GOT3 (cell line): ENCODE measurements around the gene CBFA2T3.
"Not testable (repeated sequence)": the region's sequence is repeated elsewhere in the genome, so short reads cannot be mapped to it uniquely, and the experiment has no call there.

Experiments used
- DNase-seq: peaks from one replicate; lab custom pipeline; 2025; ENCODE audit warnings: mixed read lengths; lab: John Stamatoyannopoulos, UW

Gene CBFA2T3

DNA sequence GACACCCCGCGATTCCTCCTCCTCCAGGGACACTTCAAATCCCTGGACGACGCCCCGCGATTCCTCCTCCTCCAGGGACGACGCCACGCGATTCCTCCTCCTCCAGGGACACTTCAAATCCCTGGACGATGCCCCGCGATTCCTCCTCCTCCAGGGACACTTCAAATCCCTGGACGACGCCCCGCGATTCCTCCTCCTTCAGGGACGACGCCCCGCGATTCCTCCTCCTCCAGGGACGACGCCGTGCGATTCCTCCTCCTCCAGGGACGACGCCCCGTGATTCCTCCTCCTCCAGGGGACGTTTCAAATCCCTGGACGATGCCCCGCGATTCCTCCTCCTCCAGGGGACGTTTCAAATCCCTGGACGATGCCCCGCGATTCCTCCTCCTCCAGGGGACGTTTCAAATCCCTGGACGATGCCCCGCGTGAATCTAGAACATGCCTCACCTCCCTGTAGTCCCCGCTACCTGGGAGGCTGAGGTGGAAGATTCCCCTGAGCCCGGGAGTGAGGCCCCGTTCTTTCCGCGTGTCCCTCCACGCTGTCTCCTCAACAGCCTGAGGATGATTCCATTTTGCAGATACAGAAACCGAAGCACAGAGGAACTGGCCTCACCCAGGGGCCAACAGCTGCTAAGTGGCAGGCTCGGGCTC lies 87.2 kb downstream of the CBFA2T3 start:
- not testable (repeated sequence) for DNase-seq

DNA sequence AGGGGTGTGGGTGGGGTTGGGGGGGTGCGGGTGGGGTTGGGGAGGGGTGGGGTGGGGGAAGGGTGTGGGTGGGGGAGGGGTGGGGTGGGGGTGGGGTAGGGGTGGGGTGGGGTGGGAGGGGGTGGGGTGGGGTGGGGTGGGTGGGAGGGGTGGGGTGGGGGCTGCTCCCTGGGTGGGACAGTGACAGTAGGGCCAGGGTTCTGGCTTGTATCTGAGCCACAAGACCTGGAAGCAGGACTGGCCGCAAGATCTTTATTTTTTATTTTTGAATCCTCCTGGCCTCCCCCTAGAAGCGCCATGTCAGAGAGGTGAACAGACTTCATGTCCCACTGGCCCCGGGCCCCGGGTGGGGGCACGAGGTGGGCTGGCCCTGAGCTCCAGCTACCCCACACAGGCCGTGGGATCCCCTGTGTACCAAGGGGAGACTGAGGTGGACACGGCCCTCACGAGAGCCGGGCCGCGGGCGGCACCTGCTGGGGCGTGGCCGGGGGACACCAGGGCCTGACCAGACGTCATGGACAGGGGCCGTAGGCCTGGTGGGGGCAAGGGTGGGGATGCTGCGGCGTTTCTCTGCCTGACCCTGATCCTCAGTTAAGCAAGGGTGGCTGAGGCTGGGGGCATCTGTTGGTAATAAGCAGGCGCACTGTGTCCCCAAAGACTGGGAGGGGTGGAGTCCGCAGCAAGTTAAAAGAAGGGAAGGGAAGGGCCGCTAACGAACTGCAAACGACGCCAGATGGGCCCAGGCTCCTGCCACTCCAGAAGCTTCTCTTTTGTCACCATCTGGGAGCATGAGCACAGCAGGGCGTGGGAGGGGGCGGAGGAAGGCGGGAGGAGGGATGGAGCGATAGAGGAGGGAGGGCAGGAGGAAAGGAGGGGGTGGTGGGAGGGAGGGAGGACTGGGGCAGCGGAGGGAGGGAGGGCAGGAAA lies 88.3 kb downstream of the CBFA2T3 start:
- no peak for DNase-seq

DNA sequence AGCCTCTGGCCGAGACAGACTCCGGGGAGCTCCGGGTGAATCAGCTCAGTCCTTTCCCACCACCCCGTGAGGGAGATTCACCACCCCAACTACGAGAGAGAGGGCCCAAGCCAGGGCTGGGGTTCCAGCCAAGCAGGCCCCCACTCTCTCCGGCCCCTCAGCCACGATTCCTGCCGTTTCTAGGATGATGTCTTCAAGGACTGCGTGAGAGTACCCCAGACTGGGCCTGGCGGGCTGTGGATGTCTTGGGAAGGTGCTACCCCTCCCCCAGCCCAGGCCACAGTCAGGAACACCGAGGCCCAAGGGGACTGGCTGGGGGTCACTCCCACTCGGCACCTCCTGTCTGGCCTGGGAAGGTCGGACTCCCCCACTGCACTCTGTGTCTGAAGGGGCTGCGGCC lies 89.0 kb downstream of the CBFA2T3 start:
- DNase-seq, result no peak

DNA sequence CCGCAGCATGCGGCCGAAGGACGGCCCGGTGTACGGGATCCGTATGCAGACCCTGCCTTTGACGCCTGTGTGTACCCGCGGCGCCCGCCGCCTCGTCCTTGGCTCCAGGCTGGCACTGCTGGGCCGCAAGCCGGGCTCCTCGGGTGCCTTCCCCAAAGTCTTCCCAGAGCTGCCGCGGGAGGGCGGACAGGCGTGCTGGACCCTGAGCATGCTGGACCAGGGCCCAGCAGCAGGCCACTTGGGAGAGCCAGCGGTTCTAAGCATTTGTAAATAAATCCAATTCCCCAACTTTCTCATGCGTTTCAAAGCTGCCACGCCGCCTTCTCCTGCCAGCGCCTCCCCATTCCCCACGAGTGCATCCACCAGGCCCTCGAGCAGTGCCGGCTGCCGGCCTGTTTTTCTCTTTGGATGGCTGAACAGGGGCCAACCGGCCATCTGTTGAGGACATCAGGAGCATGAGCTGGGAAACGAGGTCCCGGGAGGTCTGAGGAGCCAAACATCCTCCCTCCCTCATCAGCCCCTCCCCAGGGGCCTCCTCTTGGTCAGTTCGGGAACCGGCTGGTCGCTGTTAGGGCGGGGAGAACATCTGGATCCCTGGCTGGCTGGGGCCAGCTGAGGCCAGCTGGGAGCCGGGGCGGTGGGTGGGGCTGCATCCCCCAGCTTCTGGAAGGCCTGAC lies 90.0 kb downstream of the CBFA2T3 start:
- no peak for DNase-seq

DNA sequence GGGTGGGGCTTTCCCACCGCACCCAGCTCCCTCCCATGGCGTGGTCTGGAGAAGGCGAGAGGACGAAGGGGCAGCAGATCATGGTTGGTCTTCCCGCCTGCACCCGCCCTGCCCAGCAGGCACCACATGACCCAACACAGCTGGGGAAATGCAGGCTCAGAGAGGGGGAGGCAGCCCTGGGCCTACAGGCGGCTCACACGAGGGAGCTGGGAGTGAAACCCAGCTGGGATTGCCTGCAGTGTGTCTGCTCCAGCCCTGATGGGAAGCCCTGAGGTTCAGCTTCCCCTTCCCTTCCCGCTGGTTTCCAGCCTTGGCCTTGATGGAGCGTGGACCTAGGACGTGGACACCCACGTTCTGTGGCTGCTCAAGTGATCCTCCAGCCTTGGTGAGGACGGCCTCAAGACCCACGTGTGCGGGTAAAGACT lies 90.6 kb downstream of the CBFA2T3 start:
- no peak for DNase-seq

DNA sequence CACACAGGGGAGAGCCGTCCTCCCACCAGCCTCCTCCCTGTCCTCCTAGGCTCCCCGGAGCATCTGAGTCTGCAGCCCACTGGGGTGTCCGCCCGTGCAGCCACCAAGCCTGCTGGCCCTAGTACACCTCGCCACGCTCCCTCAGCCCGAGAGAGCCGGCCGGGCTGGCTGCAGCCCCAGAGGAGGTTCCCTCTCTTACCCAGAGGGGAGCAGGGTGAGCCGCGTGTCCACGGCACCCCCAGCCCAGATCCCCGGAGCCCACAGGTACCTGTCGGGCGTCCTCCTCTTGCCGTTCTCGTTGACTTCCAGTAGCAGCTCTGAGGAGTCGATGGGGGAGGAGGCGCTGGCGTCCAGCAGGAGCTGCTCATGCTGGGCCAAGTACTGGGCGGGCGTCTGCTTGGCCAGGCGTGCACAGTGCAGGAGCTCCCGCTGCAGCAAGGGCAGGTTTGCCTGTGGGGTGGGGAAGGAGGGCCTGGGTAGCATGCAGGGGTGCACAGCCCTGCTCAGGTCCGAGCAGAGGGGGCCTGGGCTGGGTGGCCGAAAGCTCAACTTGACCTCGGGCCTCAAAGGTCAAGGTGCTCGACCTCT lies 91.2 kb downstream of the CBFA2T3 start:
- DNase-seq, result no peak

- no peak for DNase-seq
These were observed 92.3 kb downstream of the CBFA2T3 start for GRCh38 chr16:88884569-88885271.

GRCh38 chr16:88883946-88884345 lies 93.1 kb downstream of the CBFA2T3 start:
- no peak for DNase-seq

- peak; percentile 57 for DNase-seq
These were observed 93.7 kb downstream of the CBFA2T3 start for GRCh38 chr16:88883117-88883895.

DNA sequence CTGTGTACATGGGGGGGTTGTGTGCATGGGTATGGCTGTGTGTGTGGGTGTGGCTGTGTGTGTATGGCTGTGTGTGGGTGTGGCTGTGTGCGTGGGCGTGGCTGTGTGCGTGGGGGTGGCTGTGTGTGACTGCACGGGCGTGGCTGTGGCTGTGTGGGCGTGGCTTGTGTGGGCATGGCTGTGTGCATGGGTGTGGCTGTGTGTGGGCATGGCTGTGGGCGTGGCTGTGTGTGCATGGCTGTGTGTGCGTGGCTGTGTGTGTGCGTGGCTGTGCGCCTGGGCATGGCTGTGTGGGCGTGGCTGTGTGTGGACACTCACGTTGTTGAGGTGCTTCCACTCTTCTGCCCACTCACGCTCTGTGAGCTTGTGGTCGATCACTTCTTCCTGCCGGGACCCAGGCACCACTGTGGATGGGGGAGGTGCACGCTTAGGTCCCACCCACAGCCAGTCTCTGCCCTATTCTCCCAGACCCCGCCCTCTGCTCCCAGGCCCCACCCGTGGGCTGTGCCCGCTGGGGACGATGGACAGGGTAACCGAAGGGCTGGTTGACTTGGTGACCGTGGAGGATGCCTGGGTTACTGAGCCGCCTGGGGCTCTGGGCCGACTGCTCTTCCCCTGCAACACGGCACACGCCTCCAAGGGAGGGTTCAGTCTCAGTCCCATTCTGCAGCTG lies 94.5 kb downstream of the CBFA2T3 start:
- DNase-seq, result no peak

- DNase-seq, result no peak
These were observed 95.2 kb downstream of the CBFA2T3 start for GRCh38 chr16:88881675-88882357.

DNA sequence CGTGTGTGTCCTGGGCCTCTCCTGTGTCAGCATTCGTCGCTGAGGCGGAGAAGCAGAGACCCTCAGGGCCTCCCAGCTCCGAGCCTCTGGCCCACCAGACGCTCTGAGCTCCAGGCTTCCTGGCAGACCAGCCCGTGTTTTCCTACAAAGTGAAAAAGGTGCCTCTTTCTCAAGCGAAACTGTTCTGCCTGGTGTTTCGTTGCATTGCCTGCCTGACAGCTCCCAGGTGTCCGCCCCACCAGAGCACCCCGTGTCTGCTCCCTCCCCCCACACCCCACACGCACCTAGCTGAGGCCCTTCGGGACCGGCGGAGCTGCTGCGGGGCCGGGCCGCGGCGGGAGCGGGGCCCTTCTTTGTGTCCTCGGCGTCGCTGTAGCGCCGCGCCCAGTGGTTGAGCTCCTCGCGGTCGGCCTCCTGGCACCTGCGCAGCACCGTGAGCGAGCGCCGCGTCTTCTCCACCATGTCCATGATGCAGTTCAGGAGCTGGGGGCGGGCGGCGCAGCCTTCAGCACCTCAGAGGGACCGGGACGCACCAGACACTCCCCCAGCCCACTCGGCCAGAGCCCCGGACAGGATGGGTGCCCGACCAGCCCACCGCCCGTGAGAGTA lies 95.9 kb downstream of the CBFA2T3 start:
- DNase-seq, result no peak

GRCh38 chr16:88880226-88881006 lies 96.6 kb downstream of the CBFA2T3 start:
- no peak for DNase-seq

- no peak for DNase-seq
These were observed 97.3 kb downstream of the CBFA2T3 start for GRCh38 chr16:88879788-88880055.

GRCh38 chr16:88878967-88879787 lies 97.8 kb downstream of the CBFA2T3 start:
- DNase-seq, result no peak

DNA sequence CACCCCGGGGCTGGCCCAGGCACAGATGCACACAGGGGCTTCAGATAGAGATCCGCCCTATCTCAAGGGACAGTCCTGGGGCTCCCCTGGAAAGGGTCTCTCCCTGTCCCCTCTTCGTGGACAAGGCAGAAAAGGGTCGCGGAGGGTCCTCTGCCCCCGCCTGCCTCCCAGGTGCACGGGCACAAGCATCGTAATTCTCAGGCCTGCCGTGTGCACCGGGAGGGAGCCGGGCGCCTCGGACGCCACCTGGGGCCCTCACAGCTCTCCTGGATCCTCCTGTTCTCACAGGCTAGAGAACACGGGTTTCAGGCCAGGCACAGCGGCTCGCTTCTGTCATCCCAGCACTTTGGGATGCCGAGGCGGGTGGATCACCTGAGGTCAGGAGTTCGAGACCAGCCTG lies 98.7 kb downstream of the CBFA2T3 start:
- DNase-seq, result no peak

DNA sequence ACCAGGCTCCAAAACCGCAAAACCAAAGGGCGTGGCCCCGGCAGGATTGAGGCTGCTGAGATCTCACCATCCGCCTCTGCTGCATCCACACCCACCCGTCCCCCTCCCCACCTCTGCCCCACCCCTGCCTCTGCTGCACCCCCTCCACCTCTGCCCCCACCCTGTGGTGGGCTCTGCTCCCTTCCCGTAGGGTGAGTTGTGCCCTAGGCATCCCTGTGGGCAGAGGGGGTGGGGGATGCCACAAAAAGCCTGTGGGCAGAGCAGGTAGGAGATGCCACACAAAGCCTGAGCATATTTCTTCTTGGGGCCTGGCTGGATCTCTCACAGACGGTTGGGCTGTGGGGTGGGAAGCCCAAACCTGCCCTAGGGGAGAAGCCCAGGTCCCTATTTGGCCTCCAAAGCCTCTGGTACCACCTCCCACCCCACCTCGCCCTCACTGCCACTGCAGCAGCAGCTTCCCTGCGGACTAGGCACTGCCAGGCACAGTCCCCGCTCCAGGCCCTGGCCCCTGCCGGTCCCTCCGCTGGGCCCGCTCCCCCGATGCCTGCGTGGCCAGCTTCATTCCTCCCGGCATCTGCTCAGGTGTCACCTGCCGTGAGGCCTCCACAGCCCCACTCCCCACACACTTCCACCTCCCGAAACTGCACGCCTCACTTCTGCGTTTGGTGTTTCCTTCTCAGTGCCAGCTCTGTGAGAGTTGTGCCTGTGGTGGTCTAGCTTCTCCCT lies 99.3 kb downstream of the CBFA2T3 start:
- no peak for DNase-seq
